NCI-H82 (cell line): ENCODE results near the gene FAM131B.
"Not testable (repeated sequence)": the region's sequence is repeated elsewhere in the genome, so short reads cannot be mapped to it uniquely, and the experiment has no call there.

Experiments
- DNase-seq: peaks from one replicate; lab custom pipeline; 2025; lab: John Stamatoyannopoulos, UW

FAM131B gene

DNA sequence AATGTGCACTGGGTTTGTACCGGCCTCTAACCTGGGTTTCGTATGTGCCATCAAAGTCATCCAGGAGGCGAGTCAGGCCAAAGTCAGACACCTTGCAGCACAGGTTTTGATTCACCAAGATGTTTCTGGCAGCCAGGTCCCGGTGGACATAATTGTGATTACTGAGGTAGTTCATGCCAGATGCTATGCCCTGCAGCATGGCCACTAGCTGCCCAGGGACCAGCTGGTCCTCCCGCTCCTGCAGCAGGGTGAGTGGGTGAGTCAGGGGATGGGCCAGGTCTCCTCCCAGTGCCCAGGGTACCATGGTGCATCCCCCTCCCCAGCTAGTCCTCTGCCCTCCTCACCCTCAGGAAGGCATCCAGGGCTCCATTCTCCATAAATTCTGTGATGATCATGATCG, 32.3 kb upstream of the FAM131B start:
- DNase-seq, result no peak

DNA sequence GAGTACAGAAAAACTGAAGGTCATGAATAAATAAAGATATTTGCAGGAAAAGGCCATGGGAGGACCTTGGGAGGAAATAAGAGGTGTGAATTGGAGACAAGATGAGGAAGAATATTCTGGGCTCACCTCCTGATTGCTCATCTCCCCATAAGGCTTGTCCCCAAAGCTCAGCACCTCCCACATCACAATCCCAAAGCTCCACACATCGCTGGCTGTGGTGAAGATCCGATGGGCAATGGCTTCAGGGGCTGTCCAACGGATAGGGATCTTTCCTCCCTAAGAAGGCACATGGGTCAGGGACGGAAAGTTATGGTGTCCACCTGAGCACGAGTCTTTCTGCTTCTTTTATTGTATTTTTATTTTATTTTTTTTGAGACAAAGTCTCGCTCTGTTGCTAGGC, 31.6 kb upstream of the FAM131B start:
- DNase-seq, result no peak

DNA sequence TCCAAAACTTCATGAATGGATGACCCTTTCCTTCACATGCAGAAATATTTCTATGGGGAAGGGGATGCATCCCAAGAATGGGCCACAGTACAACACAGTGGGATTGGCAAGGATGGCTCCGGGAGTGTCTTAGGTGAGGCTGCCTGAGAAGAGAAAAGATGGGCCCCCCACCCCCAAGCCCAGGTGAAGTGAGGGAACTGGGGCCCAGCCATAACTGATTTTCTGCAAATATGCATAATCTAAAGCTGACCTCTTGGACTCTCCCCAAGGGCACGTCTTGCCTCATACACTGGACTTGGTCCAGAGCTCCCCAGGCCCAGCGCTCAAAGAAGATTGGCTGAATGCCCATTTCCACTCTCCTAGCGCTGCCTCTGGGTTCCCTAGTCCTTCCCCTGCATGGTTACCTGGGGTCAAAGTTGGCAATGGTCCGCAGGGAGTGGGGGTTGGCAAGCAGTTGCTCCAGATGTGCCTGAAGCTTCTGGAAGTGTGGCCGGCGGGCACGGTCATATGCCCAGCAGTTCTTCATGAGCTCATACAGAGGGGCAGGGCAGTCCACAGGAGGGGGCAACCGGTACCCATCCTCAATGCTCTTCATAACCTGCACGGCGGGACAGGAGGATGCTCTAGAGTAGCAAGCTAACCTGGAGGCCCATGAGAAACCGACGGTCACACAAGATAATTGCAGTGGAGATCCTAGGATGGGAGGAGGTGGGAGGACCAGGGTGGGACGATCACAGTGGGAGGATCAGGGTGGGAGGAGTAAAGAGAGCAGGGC, 30.9 kb upstream of the FAM131B start:
- DNase-seq, result no peak

DNA sequence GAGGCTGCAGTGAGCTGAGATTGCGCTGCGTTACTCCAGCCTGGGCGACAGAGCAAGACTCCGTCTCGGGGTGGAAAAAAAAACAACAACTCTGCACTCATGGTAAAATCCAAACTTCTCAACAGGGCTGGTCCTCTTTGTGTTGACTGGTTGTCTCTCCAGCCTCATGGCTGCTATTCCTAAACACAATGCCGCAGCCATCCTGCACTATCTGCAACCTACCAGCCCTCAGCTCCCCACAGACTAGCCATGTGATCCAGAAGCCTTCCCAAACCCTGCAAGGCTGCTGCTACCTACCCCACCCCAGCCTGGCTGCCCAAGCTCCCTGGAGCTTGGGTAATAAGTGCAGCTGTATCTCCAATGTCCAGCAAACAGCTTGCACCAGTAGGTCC, 30.4 kb upstream of the FAM131B start:
- no peak for DNase-seq

DNA sequence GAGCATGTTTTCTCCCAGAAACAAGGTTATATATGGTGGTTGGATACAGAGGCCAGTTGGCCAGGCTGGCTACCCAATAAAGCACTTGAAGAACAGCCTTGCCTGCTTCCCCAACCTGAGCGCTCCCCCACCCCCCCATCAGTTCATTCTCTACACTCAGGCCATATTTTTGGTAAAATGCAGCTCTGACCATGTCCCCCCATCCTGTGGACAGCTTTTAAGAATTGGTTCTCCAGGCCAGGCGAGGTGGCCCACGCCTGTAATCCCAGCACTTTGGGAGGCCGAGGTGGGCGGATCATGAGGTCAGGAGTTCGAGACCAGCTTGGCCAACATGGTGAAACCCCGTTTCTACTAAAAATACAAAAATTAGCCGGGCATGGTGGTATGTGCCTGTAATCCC, 29.9 kb upstream of the FAM131B start:
- DNase-seq, result not testable (repeated sequence)

DNA sequence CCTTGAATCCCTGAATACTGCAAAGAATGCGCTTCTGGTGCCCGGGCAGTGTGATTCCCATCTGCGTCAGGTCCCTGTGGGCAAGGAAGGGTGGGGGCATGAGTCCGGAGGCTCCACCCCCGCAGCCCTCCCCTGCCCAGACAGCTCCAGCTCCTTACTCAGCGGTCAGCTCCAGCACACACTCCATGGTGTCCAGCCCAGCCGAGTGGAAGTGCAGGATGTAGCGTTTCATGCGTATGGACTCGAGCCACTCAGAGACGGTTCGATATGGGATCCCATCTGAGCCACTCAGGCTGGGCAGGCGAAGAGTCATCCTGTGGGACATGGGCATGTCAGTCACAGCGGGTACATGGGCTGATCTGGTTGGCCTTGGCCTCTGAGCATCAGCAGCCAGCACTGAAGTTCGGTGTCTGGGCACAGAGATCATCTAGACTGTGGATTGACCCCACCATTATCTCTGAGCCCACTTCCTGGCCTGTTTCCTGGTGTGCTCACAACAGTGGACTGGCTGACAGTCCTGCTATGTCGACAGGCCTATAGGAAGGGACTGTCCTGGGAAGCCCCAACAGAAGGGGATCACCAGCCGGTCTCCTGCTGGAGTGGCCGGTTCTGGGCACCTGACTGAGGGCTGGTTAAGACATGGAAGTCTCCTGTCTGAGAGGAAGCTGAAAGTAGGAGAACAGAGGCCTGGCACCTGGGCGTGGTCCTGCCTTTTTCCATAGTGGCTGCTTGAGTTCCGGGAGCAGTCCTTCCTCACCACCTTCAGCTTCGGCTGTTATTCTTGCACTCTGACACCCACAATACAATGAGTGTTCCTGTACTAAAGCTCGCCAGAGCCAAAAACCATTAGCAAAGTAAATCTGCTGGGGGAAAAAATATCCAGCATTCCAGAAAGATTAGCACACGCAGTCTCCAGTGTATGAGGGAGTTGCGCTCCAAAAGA, 29.2 kb upstream of the FAM131B start:
- no peak for DNase-seq

DNA sequence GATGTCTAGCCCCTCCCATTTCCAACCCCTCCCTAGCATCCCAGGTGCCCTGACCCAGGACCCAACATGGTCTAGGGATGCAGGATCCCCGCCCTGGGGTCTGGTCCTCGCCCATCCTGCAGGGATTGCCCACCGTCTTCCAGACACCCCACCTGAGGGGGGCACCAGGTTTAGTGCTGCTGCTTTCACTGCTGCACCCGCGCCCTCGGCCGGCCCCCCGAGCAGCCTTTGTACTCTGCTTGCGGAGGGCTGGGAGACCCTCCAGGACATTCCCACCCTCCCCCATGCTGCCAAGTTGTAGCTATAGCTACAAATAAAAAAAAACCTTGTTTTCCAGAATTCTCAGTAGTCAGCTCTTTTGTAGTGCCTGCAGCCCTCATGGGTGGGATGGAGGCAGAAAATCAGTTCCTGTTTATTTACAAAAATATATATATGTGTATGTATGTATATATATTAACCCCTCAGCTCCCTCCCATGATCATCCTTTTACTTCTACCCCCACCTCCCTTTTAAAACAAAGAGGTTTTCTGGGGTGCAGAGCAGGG, 28.3 kb upstream of the FAM131B start:
- no peak for DNase-seq

DNA sequence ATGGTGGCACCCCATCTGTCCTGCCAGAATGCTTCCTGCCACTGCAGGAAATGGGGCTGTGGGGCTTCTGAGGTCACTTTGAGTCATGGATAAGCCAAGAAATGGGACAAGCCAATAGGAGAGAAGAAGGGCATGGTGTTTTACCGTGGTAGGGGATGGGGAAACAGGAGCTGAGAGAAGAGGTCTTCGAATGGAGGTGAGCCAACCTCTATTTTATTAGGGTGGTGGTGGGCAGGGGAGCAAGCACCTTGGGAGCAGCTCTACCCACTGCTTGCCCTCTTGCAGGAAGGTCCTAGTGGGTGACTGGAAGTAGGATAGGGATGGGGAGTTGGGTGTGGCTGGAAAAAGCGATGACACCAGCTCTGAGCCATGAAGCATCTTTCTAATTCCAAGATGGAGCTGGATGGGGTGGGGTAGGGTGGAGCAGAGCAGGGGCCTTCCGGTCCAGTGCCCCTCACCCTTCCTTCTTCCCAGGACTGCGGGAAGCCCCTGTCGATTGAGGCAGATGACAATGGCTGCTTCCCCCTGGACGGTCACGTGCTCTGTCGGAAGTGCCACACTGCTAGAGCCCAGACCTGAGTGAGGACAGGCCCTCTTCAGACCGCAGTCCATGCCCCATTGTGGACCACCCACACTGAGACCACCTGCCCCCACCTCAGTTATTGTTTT, 27.7 kb upstream of the FAM131B start:
- no peak for DNase-seq

DNA sequence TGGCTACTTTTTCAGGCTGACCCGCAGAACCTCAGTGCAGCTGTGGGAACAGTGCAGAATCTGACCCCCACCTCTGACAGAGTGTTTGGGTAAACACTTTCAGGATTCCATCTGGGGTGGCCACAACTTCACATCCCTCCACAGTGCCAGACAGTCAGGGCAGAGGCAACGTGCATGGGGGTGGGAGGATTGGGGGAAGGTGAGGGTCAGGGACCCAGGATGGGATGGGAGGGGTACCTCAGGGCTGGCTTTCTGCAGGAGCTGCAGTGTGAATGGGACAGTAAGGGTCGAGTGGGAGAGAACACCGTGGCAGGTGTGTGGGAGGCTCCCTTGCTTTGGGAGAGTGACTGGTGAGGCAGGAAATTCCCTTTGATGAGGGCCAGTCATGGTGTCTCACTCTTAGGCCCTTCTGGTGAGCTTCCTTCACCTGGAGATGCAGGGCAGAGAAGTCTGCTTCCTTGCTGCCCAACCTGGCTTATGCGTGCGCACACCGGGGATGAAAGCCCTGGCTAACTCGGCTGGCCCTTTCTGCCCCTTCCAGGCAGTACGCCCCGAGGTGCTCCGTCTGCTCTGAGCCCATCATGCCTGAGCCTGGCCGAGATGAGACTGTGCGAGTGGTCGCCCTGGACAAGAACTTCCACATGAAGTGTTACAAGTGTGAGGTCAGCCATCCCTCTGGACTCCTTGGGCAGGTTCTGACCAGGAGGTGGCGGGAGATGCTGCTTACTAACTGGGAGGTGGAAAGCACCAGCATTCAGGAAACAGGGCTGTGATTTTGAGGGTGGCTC, 27.0 kb upstream of the FAM131B start:
- no peak for DNase-seq

DNA sequence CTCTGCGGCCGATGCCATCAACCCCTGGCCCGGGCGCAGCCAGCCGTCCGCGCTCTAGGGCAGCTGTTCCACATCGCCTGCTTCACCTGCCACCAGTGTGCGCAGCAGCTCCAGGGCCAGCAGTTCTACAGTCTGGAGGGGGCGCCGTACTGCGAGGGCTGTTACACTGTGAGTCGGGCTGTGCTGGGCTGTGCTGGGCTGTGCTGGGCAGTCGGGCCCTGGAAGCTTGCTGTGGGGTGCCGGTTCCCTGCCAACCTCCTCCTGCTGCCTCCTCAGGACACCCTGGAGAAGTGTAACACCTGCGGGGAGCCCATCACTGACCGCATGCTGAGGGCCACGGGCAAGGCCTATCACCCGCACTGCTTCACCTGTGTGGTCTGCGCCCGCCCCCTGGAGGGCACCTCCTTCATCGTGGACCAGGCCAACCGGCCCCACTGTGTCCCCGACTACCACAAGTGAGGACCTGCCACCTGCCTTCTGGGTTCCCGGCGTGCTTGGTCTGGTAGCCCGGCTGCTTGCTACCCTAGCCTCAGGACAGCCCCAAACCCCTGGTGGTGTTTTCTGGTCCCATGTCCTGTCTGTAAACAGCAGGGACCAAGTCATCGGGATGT, 26.1 kb upstream of the FAM131B start:
- DNase-seq, result no peak

DNA sequence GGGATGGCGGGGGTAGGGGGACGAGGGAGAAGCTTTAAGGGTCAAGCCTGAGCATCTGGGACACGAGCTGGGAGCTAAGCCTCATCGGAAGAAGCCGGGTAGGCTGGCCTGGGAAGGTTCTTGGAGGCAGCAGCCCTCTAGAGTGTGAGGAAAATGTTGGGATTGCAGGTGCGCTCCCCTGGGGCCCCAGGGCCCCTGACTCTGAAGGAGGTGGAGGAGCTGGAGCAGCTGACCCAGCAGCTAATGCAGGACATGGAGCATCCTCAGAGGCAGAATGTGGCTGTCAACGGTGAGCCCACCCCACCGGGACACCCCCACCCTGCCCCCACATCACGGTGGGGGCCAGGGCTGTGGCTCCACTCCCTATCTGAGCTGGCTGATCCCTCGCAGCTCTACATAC, 25.5 kb upstream of the FAM131B start:
- no peak for DNase-seq

DNA sequence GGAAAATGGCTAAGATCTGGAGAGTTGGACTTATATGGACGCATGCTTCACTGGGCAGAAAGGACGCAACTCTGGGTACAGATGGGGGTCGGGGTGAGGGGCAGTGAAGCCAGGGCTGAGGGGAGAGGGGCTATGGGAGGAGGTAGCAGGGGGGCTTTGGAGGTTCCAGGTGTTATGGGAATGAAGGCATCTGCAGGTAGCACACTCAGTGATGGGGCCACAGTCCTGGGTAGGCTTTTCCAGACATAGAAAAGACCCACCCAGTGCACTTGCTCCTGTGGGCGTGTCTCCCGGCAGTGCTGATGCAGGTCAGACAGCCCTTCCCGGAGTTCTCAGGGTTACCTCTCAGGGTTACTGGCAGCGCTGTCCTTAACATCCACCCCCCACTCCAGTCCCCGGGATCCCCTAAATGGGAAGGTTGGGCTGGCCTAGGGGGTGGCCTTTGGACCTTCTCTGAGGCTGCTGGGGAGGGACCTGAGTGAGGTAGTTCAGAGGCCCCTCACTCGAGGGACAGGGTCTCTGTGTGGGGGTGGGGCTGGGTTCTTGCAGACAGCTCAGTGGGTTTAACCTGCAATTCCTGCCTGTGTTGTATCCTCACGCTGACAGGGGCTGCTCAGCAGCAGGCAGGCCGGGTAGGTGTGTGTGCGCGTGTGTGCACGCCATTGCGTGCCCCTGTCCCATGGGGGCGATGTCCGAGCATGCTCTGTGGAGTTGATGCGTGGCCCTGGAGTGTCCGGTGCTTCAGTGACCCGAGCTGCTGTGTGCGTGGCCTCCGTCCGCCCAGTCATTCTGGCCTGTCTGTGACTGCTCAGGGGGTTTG, 24.9 kb upstream of the FAM131B start:
- DNase-seq, result no peak

DNA sequence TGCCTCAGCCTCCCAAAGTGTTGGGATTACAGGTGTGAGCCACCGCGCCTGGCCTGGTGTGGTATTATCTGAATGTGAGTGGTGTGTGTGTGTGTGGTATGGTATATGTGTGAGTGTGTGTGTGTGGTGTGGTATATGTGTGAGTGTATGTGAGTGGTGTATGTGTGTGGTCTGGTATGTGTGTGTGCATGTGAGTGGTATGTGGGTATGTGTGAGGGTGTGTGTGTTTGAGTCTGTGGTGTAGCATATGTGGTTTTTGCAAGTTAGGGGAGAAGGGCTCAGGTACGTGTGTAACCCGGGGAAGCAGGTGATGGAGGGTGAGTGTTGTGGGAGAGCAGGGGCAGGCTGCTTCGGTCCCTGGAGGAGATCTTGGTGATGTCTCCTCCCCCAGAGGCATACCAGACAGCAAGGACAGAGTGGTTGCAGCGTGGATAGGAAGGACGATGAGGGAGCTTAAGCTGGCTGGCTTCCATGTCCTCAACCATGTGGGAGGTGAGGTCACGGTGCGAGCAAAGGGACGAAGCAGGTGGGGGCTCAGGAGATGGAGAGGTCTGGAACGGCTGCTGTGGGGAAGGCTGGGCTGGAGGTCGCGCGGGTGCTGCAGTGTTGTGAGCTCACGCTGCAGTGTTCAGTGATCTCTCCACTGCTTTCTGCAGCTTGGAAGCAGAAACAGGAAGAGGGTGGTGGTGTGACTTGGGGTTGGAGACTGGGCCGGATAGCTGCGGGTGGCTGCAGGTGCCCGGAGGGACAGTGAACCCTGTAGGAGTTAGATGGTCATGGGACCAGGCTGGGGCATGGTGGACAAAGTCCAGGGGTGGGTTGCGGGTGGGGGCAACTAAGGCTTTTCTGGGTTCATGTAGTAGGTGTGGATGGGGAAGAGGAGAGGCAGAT, 23.6 kb upstream of the FAM131B start:
- DNase-seq, result no peak

DNA sequence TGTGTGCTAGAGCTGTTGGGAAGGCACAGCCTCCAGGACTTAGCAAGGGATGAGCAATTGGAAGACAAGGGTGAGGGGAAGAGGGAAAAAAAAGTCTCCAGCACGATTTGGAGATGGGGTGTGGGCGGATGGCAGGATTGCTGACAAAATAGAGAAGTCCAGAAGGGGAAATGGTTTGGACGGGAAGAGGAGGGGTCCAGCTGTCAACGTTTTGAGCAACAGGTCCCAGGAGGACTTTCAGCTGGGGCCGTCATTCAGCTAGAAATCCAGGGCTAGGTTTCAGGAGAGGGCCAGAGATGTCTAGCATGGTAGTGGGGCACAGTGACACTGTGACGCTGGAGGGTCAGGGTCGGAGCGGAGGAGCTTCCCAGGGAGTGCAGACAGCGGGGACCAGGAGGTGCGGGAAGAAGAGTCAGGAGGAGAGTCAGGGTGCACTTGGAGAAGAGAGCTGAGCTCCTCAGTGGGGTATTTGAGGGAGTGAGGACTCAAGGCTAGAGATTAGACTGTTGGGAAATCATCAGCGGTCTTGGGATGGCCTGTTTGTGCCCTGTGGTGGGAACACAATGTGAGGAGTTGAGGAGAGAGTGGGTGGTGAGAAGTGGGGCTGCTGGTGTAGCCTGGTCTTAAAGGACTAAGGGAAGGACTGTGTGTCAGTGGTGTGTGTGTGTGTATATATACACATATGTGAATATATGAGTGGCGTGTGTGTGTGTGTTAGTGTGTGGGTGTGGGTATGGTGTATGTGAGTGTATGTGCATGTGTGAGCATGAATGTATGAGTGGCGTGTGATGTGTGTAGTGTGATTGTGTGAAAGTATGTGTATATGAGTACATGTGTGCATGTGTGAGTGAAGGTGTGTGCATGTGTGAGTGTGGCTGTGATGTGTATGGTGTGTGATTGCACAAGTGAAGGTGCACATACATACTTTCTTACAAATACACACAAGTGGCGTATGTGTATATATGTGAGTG, 22.4 kb upstream of the FAM131B start:
- DNase-seq, result no peak

DNA sequence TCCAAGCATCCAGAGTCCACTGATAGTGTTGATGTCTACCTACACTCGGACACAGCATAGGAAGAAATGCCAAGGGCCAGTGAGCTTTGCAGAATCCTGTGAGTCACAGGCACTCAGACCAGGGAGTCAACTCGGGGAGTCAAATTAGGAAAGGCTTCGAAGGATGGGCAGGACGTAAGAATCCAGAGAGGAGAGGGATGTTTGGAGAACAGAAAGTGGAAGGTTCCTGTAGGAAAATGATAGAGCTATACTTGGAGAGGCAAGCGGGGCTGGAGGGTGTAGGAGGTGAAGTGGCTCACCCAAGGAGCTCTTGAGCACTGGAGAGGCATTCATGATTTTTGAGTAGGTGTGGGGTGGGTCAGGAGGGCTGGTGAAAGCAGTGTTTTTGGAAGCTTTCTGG, 21.6 kb upstream of the FAM131B start:
- no peak for DNase-seq

DNA sequence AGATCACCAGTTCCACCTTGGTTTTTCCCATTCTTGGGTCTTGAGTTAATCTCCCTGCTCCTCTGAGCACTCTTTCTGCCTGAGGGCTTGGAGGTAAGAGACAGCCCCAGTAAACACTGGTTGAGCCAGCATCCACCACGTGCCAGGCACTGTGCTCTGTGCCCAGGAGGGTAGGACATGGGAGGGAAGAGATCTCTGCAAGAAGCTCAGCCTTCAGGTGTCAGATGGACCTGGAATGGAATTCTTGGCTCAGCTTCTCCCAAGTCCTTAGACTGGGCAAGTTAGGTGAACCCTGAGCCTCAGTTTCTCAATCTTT, 21.1 kb upstream of the FAM131B start:
- DNase-seq, result no peak

DNA sequence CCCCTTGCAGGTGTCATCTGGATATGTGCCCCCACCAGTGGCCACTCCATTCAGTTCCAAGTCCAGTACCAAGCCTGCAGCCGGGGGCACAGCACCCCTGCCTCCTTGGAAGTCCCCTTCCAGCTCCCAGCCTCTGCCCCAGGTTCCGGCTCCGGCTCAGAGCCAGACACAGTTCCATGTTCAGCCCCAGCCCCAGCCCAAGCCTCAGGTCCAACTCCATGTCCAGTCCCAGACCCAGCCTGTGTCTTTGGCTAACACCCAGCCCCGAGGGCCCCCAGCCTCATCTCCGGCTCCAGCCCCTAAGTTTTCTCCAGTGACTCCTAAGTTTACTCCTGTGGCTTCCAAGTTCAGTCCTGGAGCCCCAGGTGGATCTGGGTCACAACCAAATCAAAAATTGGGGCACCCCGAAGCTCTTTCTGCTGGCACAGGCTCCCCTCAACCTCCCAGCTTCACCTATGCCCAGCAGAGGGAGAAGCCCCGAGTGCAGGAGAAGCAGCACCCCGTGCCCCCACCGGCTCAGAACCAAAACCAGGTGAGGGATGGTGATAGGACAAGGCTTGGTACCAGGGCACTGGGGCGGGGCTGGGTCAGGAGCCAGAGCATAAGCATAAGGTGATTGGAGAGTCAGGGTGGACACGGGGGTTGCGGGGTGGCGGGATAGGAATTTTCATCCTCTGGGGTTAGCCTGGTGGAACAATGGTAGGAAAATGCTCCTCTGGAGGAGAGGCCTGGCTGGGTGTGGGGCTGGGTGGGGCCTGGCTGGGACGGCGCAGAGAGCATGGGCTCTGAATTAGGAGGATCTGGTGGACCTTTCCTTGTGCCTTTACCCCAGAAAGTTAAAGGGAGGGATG, 20.5 kb upstream of the FAM131B start:
- no peak for DNase-seq
